Keratinocyte (primary cell): ENCODE data around the gene NPLOC4. TPM values are rescaled to one million over a fixed set of nuclear protein-coding genes. Genes with fewer than 3 reads are reported as not detected.

ENCODE experiments used
- DNase-seq: peaks from one replicate; pipeline ENCODE4 v3.0.0-alpha.2; 2011; ENCODE audit warnings: low read depth, missing footprints, low spot score
- FAIRE-seq: peaks from 2 replicates; lab custom pipeline; 2011; peaks lifted over from hg19 to GRCh38; lab: Jason Lieb, UNC
- H2AFZ ChIP-seq: 2 replicates; pipeline ENCODE4 v1.6.0; 2012; ENCODE audit warnings: low read length, control low read depth, inconsistent platforms; ENCODE audit not compliant: control insufficient read depth
- H3K27ac ChIP-seq: 2 replicates; pipeline ENCODE4 v1.5.1; 2011; ENCODE audit warnings: low read length; ENCODE audit not compliant: control insufficient read depth, insufficient read depth
- H3K27me3 ChIP-seq: 3 replicates; pipeline ENCODE4 v1.6.0; 2011; ENCODE audit warnings: low read length; ENCODE audit not compliant: control insufficient read depth, insufficient read depth; ENCODE audit errors: extremely low read depth
- H3K36me3 ChIP-seq, 2 experiments: 2 replicates in 1 of 2; 3 replicates in 1 of 2; pipeline ENCODE4 v1.5.1; 2011; ENCODE audit warnings: low read length in 2 of 2, mild to moderate bottlenecking in 1 of 2; ENCODE audit not compliant: control insufficient read depth in 2 of 2, insufficient read depth in 2 of 2; ENCODE audit errors: extremely low read depth in 1 of 2
- H3K4me1 ChIP-seq: 3 replicates; pipeline ENCODE4 v1.5.1; 2011; ENCODE audit warnings: low read length; ENCODE audit not compliant: control insufficient read depth, insufficient read depth; ENCODE audit errors: extremely low read depth
- H3K4me2 ChIP-seq: 3 replicates; pipeline ENCODE4 v1.6.0; 2011; ENCODE audit warnings: low read depth, low read length; ENCODE audit not compliant: control insufficient read depth, insufficient read depth; ENCODE audit errors: extremely low read depth
- H3K4me3 ChIP-seq, 3 experiments: fragments of 200-600 bp in 1 of 3; sonication (generic) in 1 of 3; 2 replicates in 2 of 3; 3 replicates in 1 of 3; pipeline ENCODE4 v1.5.1; 2011 to 2016; ENCODE audit warnings: low read length in 3 of 3, mild to moderate bottlenecking in 3 of 3, control low read depth in 2 of 3, inconsistent platforms in 1 of 3, low read depth in 1 of 3, mixed read lengths in 1 of 3, mixed run types in 1 of 3, moderate library complexity in 1 of 3; ENCODE audit not compliant: control insufficient read depth in 2 of 3, insufficient read depth in 2 of 3; ENCODE audit errors: extremely low read depth in 1 of 3
- H3K79me2 ChIP-seq: 2 replicates; pipeline ENCODE4 v1.6.0; 2012; ENCODE audit warnings: low read length; ENCODE audit not compliant: control insufficient read depth, insufficient read depth
- H3K9ac ChIP-seq: 3 replicates; pipeline ENCODE4 v1.6.0; 2011; ENCODE audit warnings: low read length; ENCODE audit not compliant: control insufficient read depth, insufficient read depth; ENCODE audit errors: extremely low read depth
- H3K9me1 ChIP-seq: 3 replicates; pipeline ENCODE4 v1.6.0; 2011; ENCODE audit warnings: low read length; ENCODE audit not compliant: control insufficient read depth, insufficient read depth; ENCODE audit errors: extremely low read depth
- H3K9me3 ChIP-seq: 2 replicates; pipeline ENCODE4 v1.5.1; 2012; ENCODE audit warnings: low read depth, low read length; ENCODE audit not compliant: control insufficient read depth
- H4K20me1 ChIP-seq: 3 replicates; pipeline ENCODE4 v1.6.0; 2011; ENCODE audit warnings: low read length; ENCODE audit not compliant: control insufficient read depth, insufficient read depth; ENCODE audit errors: extremely low read depth
- EZH2 ChIP-seq: IDR thresholded peaks from one replicate; pipeline ENCODE4 v1.6.1; 2012; ENCODE audit warnings: inconsistent platforms, mild to moderate bottlenecking, low read length, moderate library complexity
- dilution Hi-C: fragments of 300-500 bp; cut with MboI; formaldehyde crosslinking; loops from one replicate; pipeline ENCODE4 v1.7.0; 2020; ENCODE audit warnings: low sequenced_read_pairs; ENCODE audit not compliant: extremely low pct_ligation_motif_present
- polyA plus RNA-seq, 5 experiments: library from polyadenylated mRNA; depleted of rRNA in 3 of 5; stranded (reverse) in 3 of 5; stranded (forward) in 1 of 5; unstranded in 1 of 5; fragments of >200 nt; gene quantifications; 1 replicate in 1 of 5; 2 replicates in 3 of 5; 3 replicates in 1 of 5; pipeline versions ENCODE4 v1.2.1 to v1.2.3, GENCODE V29; 2011 to 2012; ENCODE audit warnings: missing spikeins in 2 of 5, low read depth in 1 of 5, low replicate concordance in 1 of 5
- TF ChIP-seq, protein P1 (sequence below), 3 experiments: IDR thresholded peaks in 1 of 3; conservative IDR thresholded peaks in 1 of 3; optimal IDR thresholded peaks in 1 of 3; 2 replicates in 2 of 3; 3 replicates in 1 of 3; pipeline versions ENCODE3 to v1.5.1; 2011; ENCODE audit warnings: low read length in 3 of 3, mild to moderate bottlenecking in 3 of 3, moderate library complexity in 2 of 3, control low read depth in 1 of 3, inconsistent platforms in 1 of 3; ENCODE audit not compliant: insufficient read depth in 2 of 3; ENCODE audit errors: extremely low read depth in 1 of 3

Gene NPLOC4
- polyA plus RNA-seq, 1 donor (not counting 4 experiments of a cell fraction or from before 2014, with no cell fraction given) = 64.0 TPM

DNA sequence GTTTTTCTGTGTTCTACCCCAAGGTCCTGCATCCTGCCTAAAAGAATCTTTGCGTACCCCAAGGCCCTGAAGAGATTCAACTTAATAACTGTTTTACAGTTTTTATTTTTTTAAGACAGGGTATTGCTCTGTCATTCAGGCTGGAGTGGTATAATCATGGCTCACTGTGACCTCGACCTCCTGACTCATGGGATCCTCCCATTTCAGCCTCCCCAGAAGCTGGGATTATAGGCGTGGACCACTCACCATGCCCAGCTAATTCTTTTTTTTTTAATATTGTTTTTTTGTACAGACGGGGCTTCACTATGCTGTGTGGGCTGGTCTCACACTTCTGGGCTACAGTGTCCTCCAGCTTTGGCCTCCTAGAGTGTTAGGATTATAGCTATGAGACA, 75.4 kb downstream of the NPLOC4 start:
- Histone ChIP-seq H2AFZ (no peak overlapping the region), H3K4me2 (no peak overlapping the region), H3K9me3 (no peaks in the 10 kb centered on the region), H4K20me1 (peaks cover 3% of the 10 kb centered on the region), H3K36me3 (peaks cover 27 to 52% of the 10 kb centered on the region in 2 experiments), H3K4me1 (peaks cover 8% of the 10 kb centered on the region), H3K27ac (no peak overlapping the region), H3K79me2 (peaks cover 3% of the 10 kb centered on the region), H3K9me1 (peaks cover 2% of the 10 kb centered on the region), H3K4me3 (no peak overlapping the region), H3K9ac (no peak overlapping the region), H3K27me3 (no peaks in the 10 kb centered on the region)
- dilution Hi-C loops = no loop called here
- DNase-seq = no peak
- FAIRE-seq = no peak
- TF ChIP-seq, protein P1, sequence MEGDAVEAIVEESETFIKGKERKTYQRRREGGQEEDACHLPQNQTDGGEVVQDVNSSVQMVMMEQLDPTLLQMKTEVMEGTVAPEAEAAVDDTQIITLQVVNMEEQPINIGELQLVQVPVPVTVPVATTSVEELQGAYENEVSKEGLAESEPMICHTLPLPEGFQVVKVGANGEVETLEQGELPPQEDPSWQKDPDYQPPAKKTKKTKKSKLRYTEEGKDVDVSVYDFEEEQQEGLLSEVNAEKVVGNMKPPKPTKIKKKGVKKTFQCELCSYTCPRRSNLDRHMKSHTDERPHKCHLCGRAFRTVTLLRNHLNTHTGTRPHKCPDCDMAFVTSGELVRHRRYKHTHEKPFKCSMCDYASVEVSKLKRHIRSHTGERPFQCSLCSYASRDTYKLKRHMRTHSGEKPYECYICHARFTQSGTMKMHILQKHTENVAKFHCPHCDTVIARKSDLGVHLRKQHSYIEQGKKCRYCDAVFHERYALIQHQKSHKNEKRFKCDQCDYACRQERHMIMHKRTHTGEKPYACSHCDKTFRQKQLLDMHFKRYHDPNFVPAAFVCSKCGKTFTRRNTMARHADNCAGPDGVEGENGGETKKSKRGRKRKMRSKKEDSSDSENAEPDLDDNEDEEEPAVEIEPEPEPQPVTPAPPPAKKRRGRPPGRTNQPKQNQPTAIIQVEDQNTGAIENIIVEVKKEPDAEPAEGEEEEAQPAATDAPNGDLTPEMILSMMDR (optimal IDR thresholded peaks at IDR 0.05 in 1 of 3, IDR thresholded peaks at IDR 0.05 in 1 of 3, conservative IDR thresholded peaks at IDR 0.05 in 1 of 3; ENCODE audit: extremely low read depth in 1 of 3, insufficient read depth in 2 of 3, low read length in 3 of 3) = no peak
- TF ChIP-seq EZH2 = no peak

DNA sequence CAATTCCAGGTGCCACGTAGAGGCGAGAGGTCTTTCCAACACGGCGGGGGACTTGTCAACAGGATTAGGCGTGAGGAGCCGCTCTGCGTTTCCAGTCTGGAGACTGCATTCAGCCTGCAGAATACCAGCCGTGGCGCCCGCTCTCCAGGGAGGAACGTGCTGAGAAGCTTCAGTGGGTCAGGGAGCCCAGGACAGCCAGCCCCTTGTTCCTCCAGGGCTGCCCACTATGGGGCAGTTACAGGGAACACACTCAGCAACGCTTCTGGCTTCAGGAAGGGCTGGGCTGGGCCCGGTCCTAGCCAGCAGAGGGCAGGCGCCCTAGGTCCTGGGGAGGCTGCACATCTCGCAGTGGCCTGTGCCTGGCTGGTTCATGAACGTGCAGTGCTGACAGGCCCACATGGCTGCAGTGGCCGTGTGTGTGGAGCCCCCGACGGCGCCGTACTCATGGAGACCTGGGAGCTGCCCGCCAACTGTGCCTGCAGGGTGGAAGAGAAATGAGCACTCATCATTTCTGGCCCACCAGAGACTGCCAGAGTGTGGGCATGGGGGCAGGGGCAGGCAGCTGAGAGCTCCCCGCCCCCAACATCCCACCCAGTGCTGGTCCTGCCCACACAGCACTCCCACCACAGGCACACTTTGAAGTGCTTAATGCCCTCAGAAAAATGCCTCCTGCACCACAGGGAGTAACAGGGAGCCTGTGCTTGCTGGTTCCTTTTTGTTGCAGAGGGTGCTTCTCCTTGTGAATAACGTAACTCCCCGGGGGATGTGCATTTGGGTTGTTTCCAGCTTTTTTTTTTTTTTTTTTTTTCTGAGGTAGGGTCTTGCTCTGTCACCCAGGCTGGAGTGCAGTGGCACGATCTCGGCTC, 77.7 kb downstream of the NPLOC4 start:
- no peak for DNase-seq
- Histone ChIP-seq H3K4me2 (no peak overlapping the region), H3K79me2 (no peaks in the 10 kb centered on the region), H3K36me3 (peaks cover 19 to 39% of the 10 kb centered on the region in 2 experiments), H3K9me3 (no peaks in the 10 kb centered on the region), H4K20me1 (peaks cover 3% of the 10 kb centered on the region), H3K4me3 (no peak overlapping the region), H2AFZ (no peak overlapping the region), H3K9me1 (no peaks in the 10 kb centered on the region), H3K27ac (no peak overlapping the region), H3K9ac (no peak overlapping the region), H3K4me1 (peaks cover 2% of the 10 kb centered on the region), H3K27me3 (no peaks in the 10 kb centered on the region)
- dilution Hi-C loops = no loop called here
- no peak for FAIRE-seq
- TF ChIP-seq, protein P1 (optimal IDR thresholded peaks at IDR 0.05 in 1 of 3, IDR thresholded peaks at IDR 0.05 in 1 of 3, conservative IDR thresholded peaks at IDR 0.05 in 1 of 3; ENCODE audit: extremely low read depth in 1 of 3, insufficient read depth in 2 of 3, low read length in 3 of 3) = peak in 1 of 3 experiments; percentile 13
- no peak for TF ChIP-seq EZH2
